Upper lobe of right lung (tissue), 1 donor: ENCODE data around the gene LYPD6B. TPM values are rescaled to one million over a fixed set of nuclear protein-coding genes. Genes with fewer than 3 reads are reported as not detected.

Experiments
- ATAC-seq: fragments of 200-7000 bp; cut with Tn5 transposase; one replicate; pipeline ENCODE4 v1.9.1; 2020; ENCODE audit warnings: mild to moderate bottlenecking, moderate library complexity
- DNase-seq: peaks from one replicate; pipeline ENCODE4 v3.0.0-alpha.2; 2020
- H3K27ac ChIP-seq: fragments of 200-600 bp; one replicate; pipeline ENCODE4 v1.8.0; 2022
- H3K27me3 ChIP-seq: fragments of 200-600 bp; one replicate; pipeline ENCODE4 v1.8.0; 2022; ENCODE audit warnings: mild to moderate bottlenecking
- H3K36me3 ChIP-seq: fragments of 200-600 bp; one replicate; pipeline ENCODE4 v1.8.0; 2022
- H3K4me1 ChIP-seq: fragments of 200-600 bp; one replicate; pipeline ENCODE4 v1.8.0; 2022
- H3K4me3 ChIP-seq: fragments of 200-600 bp; one replicate; pipeline ENCODE4 v1.8.0; 2022; ENCODE audit warnings: mild to moderate bottlenecking
- H3K9me3 ChIP-seq: fragments of 200-600 bp; one replicate; pipeline ENCODE4 v1.8.0; 2022
- intact Hi-C: fragments of 100-400 bp; cut with DNase I; formaldehyde crosslinking; loops from one replicate; pipeline ENCODE4 v1.11.0; 2022
- total RNA-seq: library from RNA; stranded (reverse); fragmentation: NEBNext Ultra II Directional; extraction: Animal tissue kit (Norgen Biotek cat#: 25700); gene quantifications from one replicate; pipeline ENCODE4 v1.2.1, GENCODE V29; 2021
- TF ChIP-seq, protein P1 (sequence below): fragments of 200-600 bp; IDR thresholded peaks from one replicate; pipeline ENCODE4 v1.8.0; 2022; ENCODE audit warnings: antibody characterized with exemption
- donor health status: DM: no; HTN: yes; CAD: no; lungs with severe emphysema.

Gene LYPD6B
- total RNA-seq, 1 donor from 2014 or later: 0.78 TPM

DNA sequence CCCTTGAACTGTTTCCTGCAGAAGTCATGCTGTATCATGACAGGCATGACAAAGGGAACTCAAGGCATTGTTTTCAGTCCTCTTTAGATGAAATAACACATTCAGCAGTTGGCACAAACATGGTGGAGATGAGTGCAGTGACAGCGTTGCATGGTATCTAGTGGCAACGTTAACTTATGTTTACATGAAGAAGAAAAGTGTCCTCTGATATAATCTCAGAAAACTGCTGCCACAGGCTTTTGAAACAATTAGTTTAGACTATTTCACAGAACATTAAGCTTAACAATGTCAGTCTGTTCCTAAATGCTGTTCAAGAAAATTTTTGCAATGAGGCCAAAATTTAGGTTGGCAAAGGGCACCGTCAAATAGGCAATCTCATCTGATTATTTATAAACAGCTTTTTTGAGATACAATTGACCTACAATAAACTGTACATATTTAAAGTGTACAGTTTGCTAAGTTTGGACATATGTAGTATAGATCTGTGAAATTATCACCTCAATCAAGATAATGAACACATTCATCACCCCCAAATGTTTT lies 64.7 kb downstream of the LYPD6B start:
- no peaks in the 10 kb centered on the region for H3K9me3 ChIP-seq

GRCh38 chr2:149104221-149104620 lies 65.7 kb downstream of the LYPD6B start:
- no peaks in the 10 kb centered on the region for H3K36me3 ChIP-seq
- intact Hi-C loops: no loop called here
- no peak for ATAC-seq
- H3K27me3 ChIP-seq: no peaks in the 10 kb centered on the region
- H3K4me1 ChIP-seq: no peaks in the 10 kb centered on the region
- H3K4me3 ChIP-seq: no peak overlapping the region
- no peaks in the 10 kb centered on the region for H3K9me3 ChIP-seq
- TF ChIP-seq, protein P1, sequence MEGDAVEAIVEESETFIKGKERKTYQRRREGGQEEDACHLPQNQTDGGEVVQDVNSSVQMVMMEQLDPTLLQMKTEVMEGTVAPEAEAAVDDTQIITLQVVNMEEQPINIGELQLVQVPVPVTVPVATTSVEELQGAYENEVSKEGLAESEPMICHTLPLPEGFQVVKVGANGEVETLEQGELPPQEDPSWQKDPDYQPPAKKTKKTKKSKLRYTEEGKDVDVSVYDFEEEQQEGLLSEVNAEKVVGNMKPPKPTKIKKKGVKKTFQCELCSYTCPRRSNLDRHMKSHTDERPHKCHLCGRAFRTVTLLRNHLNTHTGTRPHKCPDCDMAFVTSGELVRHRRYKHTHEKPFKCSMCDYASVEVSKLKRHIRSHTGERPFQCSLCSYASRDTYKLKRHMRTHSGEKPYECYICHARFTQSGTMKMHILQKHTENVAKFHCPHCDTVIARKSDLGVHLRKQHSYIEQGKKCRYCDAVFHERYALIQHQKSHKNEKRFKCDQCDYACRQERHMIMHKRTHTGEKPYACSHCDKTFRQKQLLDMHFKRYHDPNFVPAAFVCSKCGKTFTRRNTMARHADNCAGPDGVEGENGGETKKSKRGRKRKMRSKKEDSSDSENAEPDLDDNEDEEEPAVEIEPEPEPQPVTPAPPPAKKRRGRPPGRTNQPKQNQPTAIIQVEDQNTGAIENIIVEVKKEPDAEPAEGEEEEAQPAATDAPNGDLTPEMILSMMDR: no peak
- DNase-seq: no peak
- no peak overlapping the region for H3K27ac ChIP-seq

More for the DNA sequence above, 64.7 kb downstream of the LYPD6B start:
- no peaks in the 10 kb centered on the region for H3K36me3 ChIP-seq
- H3K27me3 ChIP-seq: no peaks in the 10 kb centered on the region
- intact Hi-C loops: no loop called here
- H3K4me1 ChIP-seq: no peaks in the 10 kb centered on the region
- TF ChIP-seq, protein P1: no peak
- H3K27ac ChIP-seq: no peak overlapping the region
- DNase-seq: no peak
- no peak overlapping the region for H3K4me3 ChIP-seq
- ATAC-seq: no peak

DNA sequence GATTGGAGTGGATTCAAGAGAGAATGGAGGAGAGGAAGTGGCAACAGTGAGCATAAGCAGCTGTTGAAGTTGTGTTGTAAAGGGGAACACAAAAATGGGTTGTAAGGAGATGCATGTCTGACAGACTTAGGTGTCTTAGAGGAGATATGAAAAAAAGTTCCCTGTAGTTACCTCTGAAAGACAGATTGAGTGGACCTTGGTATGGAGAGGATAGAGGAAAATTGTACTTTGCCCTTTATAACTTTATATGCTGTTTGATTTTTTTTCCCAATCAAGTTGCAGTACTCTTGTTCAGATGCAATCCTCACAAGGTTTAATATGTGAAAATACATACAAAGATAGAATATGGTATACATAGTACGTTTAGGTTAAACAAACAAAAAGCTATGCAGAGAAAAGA lies 73.6 kb downstream of the LYPD6B start:
- no peaks in the 10 kb centered on the region for H3K4me1 ChIP-seq
- ATAC-seq: no peak
- H3K27me3 ChIP-seq: no peaks in the 10 kb centered on the region
- intact Hi-C loops: no loop called here
- no peak overlapping the region for H3K27ac ChIP-seq
- no peaks in the 10 kb centered on the region for H3K36me3 ChIP-seq
- TF ChIP-seq, protein P1: no peak
- DNase-seq: no peak
- H3K9me3 ChIP-seq: no peaks in the 10 kb centered on the region
- H3K4me3 ChIP-seq: no peak overlapping the region

GRCh38 chr2:149112713-149113112 lies 74.2 kb downstream of the LYPD6B start:
- H3K27ac ChIP-seq: no peak overlapping the region
- TF ChIP-seq, protein P1: no peak
- no peak overlapping the region for H3K4me3 ChIP-seq
- intact Hi-C loops: no loop called here
- H3K4me1 ChIP-seq: no peaks in the 10 kb centered on the region
- no peaks in the 10 kb centered on the region for H3K36me3 ChIP-seq
- H3K27me3 ChIP-seq: no peaks in the 10 kb centered on the region
- no peaks in the 10 kb centered on the region for H3K9me3 ChIP-seq
- DNase-seq (no peak), ATAC-seq (no peak)

DNA sequence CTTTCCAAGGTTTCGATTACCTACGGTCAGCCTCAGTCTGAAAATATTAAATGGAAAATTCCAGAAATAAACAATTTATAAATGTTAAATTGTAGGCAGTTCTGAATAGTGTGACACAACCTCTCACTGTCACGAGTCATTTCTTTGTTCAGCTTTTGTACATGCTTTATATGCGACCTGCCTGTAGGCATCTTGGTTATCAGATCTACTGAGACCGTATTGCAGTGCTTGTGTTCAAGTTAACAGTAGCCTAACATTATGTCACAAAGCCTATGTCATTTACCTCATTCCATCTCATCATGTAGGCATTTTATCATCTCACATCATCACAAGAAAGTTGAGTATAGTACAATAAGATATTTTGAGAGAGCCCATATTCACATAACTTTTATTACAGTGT lies 77.3 kb downstream of the LYPD6B start:
- TF ChIP-seq, protein P1: no peak
- no peaks in the 10 kb centered on the region for H3K27me3 ChIP-seq
- H3K9me3 ChIP-seq: no peaks in the 10 kb centered on the region
- H3K4me1 ChIP-seq: no peaks in the 10 kb centered on the region
- no peaks in the 10 kb centered on the region for H3K36me3 ChIP-seq
- intact Hi-C loops: no loop called here
- no peak for DNase-seq
- no peak overlapping the region for H3K27ac ChIP-seq
- no peak for ATAC-seq
- no peak overlapping the region for H3K4me3 ChIP-seq

- H3K36me3 ChIP-seq: no peaks in the 10 kb centered on the region
- intact Hi-C loops: no loop called here
- H3K4me1 ChIP-seq: no peaks in the 10 kb centered on the region
- no peaks in the 10 kb centered on the region for H3K9me3 ChIP-seq
- no peak for DNase-seq
- H3K4me3 ChIP-seq: no peak overlapping the region
- no peak for ATAC-seq
- TF ChIP-seq, protein P1: no peak
- no peaks in the 10 kb centered on the region for H3K27me3 ChIP-seq
- no peak overlapping the region for H3K27ac ChIP-seq
Observed at GRCh38 chr2:149119368-149119767, 80.9 kb downstream of the LYPD6B start.
